Gastroesophageal sphincter (tissue), 4 donors: ENCODE measurements around the gene MYZAP. TPM values are rescaled to one million over a fixed set of nuclear protein-coding genes. Genes with fewer than 3 reads are reported as not detected.

ENCODE experiments used
- ATAC-seq: fragments of 150-250 bp; one replicate; pipeline ENCODE4 v1.9.1; 2016; ENCODE audit warnings: mild to moderate bottlenecking, moderate library complexity
- H3K27ac ChIP-seq, 4 donors: fragments of 200-600 bp; sonication (generic) in 3 of 4; 1 replicate in 3 of 4; 2 replicates in 1 of 4; pipeline ENCODE4 v1.5.1; 2016 to 2019
- H3K27me3 ChIP-seq: fragments of 200-600 bp; sonication (generic); one replicate; pipeline ENCODE4 v1.5.1; 2019
- H3K36me3 ChIP-seq, 2 donors: fragments of 200-600 bp; sonication (generic); one replicate each; pipeline ENCODE4 v1.5.1; 2019; ENCODE audit warnings: control low read depth in 1 of 2
- H3K4me1 ChIP-seq, 3 donors: fragments of 200-600 bp; sonication (generic); 1 replicate in 2 of 3; 2 replicates in 1 of 3; pipeline ENCODE4 v1.5.1; 2016 to 2019; ENCODE audit warnings: control low read depth in 2 of 3
- H3K4me3 ChIP-seq, 2 donors: fragments of 200-600 bp; sonication (generic); one replicate each; pipeline ENCODE4 v1.5.1; 2019; ENCODE audit warnings: mild to moderate bottlenecking in 1 of 2, moderate library complexity in 1 of 2
- H3K9me3 ChIP-seq, 3 donors: fragments of 200-600 bp; sonication (generic); one replicate each; pipeline ENCODE4 v1.5.1; 2017 to 2019; ENCODE audit warnings: control low read depth in 2 of 3
- EP300 ChIP-seq: sonication (generic); formaldehyde crosslinking; IDR thresholded peaks from one replicate; pipeline ENCODE4 v1.6.1; 2017; ENCODE audit warnings: antibody characterized with exemption, mild to moderate bottlenecking
- POLR2A ChIP-seq, 2 donors: fragments of 450-650 bp; IDR thresholded peaks; one replicate each; pipeline ENCODE4 v1.6.1; 2017; ENCODE audit warnings: antibody characterized with exemption in 2 of 2, mild to moderate bottlenecking in 2 of 2, moderate library complexity in 1 of 2
- POLR2AphosphoS5 ChIP-seq: sonication (generic); formaldehyde crosslinking; IDR thresholded peaks from one replicate; pipeline ENCODE4 v1.6.1; 2017; ENCODE audit warnings: antibody characterized with exemption
- WGBS, 2 donors: methylation state at CpG; one replicate each; pipeline ENCODE4 v1.1.5; 2018; ENCODE audit warnings: low coverage in 1 of 2; 5-methylcytosine and 5-hydroxymethylcytosine counted together
- total RNA-seq, 4 donors: library from RNA; depleted of rRNA; stranded (reverse); fragments of >200 nt; gene quantifications; one replicate each; pipeline ENCODE4 v1.1.0, GENCODE V29; 2016
- TF ChIP-seq, protein P1 (sequence below), 4 experiments: fragments of 200-600 bp in 2 of 4; fragments of 450-650 bp in 2 of 4; sonication (generic) in 1 of 4; IDR thresholded peaks; one replicate each; pipeline ENCODE4 v1.5.1; 2017 to 2019; ENCODE audit warnings: antibody characterized with exemption in 4 of 4, mild to moderate bottlenecking in 2 of 4, moderate library complexity in 2 of 4

Gene MYZAP
- total RNA-seq, 4 donors from 2014 or later = 13.6 to 299 (median 190) TPM

GRCh38 chr15:57663262-57663661 is 71.6 kb downstream of the MYZAP start:
- Histone ChIP-seq H3K27ac (no peak overlapping the region), H3K9me3 (no peaks in the 10 kb centered on the region), H3K27me3 (no peaks in the 10 kb centered on the region), H3K4me3 (no peak overlapping the region), H3K4me1 (peaks cover 0 to 27% (median 6%) of the 10 kb centered on the region in 3 donors), H3K36me3 (peaks cover 0 to 31% of the 10 kb centered on the region in 2 donors)
- no peak for ATAC-seq
- 92 to 100% methylated on average over 1 to 2 of the region's 2 CpGs for WGBS, 2 donors
- TF ChIP-seq, protein P1, sequence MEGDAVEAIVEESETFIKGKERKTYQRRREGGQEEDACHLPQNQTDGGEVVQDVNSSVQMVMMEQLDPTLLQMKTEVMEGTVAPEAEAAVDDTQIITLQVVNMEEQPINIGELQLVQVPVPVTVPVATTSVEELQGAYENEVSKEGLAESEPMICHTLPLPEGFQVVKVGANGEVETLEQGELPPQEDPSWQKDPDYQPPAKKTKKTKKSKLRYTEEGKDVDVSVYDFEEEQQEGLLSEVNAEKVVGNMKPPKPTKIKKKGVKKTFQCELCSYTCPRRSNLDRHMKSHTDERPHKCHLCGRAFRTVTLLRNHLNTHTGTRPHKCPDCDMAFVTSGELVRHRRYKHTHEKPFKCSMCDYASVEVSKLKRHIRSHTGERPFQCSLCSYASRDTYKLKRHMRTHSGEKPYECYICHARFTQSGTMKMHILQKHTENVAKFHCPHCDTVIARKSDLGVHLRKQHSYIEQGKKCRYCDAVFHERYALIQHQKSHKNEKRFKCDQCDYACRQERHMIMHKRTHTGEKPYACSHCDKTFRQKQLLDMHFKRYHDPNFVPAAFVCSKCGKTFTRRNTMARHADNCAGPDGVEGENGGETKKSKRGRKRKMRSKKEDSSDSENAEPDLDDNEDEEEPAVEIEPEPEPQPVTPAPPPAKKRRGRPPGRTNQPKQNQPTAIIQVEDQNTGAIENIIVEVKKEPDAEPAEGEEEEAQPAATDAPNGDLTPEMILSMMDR (IDR thresholded peaks at IDR 0.05) = no peak
- TF ChIP-seq POLR2A (IDR thresholded peaks at IDR 0.05) (no peak), EP300 (no peak)

DNA sequence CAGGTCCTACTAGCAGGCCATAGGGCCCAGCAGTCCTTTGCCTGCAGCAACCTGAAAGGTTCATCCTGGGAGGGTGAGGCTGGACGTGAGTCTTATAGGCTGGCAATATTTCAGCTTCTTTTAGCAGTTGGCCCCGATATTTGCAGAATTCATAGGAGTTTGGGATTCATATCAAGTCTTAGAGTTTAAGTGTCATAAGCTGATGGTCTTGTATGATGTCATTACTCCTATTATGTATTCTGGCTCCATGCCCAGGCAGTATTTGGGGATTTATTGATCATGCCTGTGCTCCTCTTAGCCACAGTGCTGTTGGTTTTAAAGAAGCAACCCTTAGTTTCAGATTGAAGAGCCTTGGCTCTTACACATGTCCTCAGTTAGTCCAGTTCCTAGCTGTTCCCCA is 73.5 kb downstream of the MYZAP start:
- whole genome bisulfite sequencing, 2 donors = 50% methylated on average over 1 of the region's 2 CpGs; no CpG with 5 or more reads in 1 of the 2 donors
- H3K9me3 ChIP-seq = no peaks in the 10 kb centered on the region
- no peak for ATAC-seq
- peak overlapping the region in 3 of 4 donors; percentile 10 to 70 (median 11) for H3K27ac ChIP-seq
- peaks cover 0 to 30% (median 6%) of the 10 kb centered on the region in 3 donors for H3K4me1 ChIP-seq
- H3K4me3 ChIP-seq = no peak overlapping the region
- peaks cover 0 to 30% of the 10 kb centered on the region in 2 donors for H3K36me3 ChIP-seq
- H3K27me3 ChIP-seq = no peaks in the 10 kb centered on the region
- TF ChIP-seq POLR2AphosphoS5 (no peak), POLR2A (IDR thresholded peaks at IDR 0.05) (no peak), EP300 (no peak)
- TF ChIP-seq, protein P1 (IDR thresholded peaks at IDR 0.05) = no peak

DNA sequence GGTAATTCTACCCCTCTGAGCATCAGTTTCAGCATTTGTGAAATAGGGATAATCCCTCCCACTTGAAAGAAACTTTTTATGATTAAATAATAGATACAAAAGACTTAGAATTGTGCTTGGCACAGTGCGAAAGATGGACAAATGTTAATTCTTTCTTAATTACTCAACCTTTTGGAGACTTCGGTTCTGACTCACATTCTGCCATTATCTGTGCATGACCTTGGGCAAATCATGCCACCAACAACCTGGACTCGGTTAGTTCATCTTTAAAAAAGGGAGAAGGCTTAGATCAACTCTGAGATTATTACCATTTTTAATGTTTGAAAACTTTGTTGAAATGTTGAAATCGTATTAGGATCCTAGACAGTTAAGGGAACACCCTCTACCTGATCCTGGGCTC is 74.2 kb downstream of the MYZAP start:
- Histone ChIP-seq H3K9me3 (no peaks in the 10 kb centered on the region), H3K27ac (peak overlapping the region; percentile 52 to 73 (median 66)), H3K27me3 (no peaks in the 10 kb centered on the region), H3K4me3 (no peak overlapping the region), H3K36me3 (peaks cover 0 to 22% of the 10 kb centered on the region in 2 donors), H3K4me1 (peaks cover 0 to 30% (median 6%) of the 10 kb centered on the region in 3 donors)
- WGBS, 2 donors = 74 to 75% methylated on average over 3 to 4 of the region's 4 CpGs
- TF ChIP-seq POLR2A (IDR thresholded peaks at IDR 0.05) = no peak
- no peak for ATAC-seq

DNA sequence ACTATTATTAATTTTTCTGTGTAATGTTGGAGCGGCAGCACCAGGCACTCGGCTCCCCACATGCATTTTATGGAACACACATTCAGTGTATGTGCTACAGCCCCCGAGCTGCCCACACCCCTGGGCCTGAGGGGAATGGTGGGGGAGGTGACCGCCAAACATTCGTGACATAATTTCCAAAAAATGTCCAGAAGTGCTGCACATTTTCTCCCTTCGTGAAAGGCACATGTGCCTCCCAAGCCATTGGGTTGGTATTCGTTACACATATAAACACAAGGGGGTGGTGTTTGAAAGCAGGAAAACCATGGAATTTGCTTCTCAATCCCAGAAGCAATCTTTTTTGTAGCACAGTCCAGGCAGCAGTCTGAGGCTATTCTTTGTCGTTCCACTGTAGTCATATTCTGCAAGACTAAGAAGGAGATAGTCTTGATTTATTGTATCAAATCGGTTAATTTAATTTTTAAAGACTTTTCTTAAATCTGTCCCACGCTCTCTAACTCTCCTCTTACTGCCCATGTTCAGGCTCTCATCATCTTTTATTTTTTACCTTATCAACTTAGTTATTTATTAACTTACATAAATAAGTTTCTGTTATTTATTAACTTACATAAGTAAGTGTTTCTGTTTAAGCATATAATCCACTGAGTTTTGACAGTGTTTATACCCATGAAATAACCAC is 75.6 kb downstream of the MYZAP start:
- peak overlapping the region; percentile 4 to 73 (median 70) for H3K27ac ChIP-seq
- ATAC-seq = peak; percentile 87
- no peaks in the 10 kb centered on the region for H3K27me3 ChIP-seq
- H3K36me3 ChIP-seq = peaks cover 0 to 10% of the 10 kb centered on the region in 2 donors
- H3K4me3 ChIP-seq = no peak overlapping the region
- peaks cover 0 to 30% (median 6%) of the 10 kb centered on the region in 3 donors for H3K4me1 ChIP-seq
- TF ChIP-seq POLR2AphosphoS5 = peak; percentile 56
- no peak for TF ChIP-seq EP300
- no peak for TF ChIP-seq POLR2A (IDR thresholded peaks at IDR 0.05)
- TF ChIP-seq, protein P1 (IDR thresholded peaks at IDR 0.05) = peak in 3 of 4 experiments; percentile 29 to 63 (median 39)
- 18 to 30% methylated on average over 9 to 10 of the region's 10 CpGs for WGBS, 2 donors
- no peaks in the 10 kb centered on the region for H3K9me3 ChIP-seq

DNA sequence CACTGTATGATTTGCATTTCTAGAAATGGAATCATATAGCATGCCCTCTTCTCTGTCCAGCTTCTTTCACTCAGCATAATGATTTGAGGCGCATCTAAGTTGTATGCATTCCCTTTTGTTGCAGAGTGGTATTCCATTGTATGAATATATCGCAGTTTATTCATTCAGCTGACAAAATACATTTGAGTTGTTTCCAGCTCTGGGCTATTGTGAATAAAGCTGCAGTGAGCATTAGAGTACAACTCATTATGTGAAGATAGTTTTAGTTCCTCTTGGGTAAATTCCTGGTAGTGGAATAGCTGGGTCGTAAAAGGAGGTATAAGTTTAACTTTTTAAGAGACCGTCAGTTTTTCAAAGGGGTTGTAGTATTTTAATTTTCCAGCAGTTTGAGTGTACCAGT is 76.3 kb downstream of the MYZAP start:
- H3K4me1 ChIP-seq = peaks cover 0 to 24% (median 6%) of the 10 kb centered on the region in 3 donors
- no peak for ATAC-seq
- 77 to 79% methylated on average over 4 of the region's 4 CpGs for WGBS, 2 donors
- peak overlapping the region in 3 of 4 donors; percentile 70 to 73 (median 71) for H3K27ac ChIP-seq
- H3K27me3 ChIP-seq = no peaks in the 10 kb centered on the region
- H3K4me3 ChIP-seq = no peak overlapping the region
- no peak for TF ChIP-seq POLR2AphosphoS5
- TF ChIP-seq, protein P1 (IDR thresholded peaks at IDR 0.05) = no peak
- TF ChIP-seq POLR2A (IDR thresholded peaks at IDR 0.05) = no peak
- peaks cover 0 to 4% of the 10 kb centered on the region in 2 donors for H3K36me3 ChIP-seq
- H3K9me3 ChIP-seq = no peaks in the 10 kb centered on the region
